Measurements from ENCODE around the gene SPEM2. TPM values are rescaled to one million over a fixed set of nuclear protein-coding genes. Genes with fewer than 3 reads are reported as not detected.

Gene SPEM2
- total RNA-seq, 1 experiment from 2014 or later = not detected

- no peak overlapping the region for H2AFZ ChIP-seq (ENCODE audit: low read length)
- no peak overlapping the region for H3K14ac ChIP-seq (ENCODE audit: insufficient read depth, low read length)
- no peak overlapping the region for H4K91ac ChIP-seq (ENCODE audit: insufficient read length, low read depth, low read length)
- no peak for DNase-seq
- no peak overlapping the region for H3K18ac ChIP-seq (ENCODE audit: insufficient read length, low read depth, low read length)
- H3K4me3 Mint-ChIP-seq = no peak overlapping the region
- H3K9me3 Mint-ChIP-seq = no peaks in the 10 kb centered on the region; a peak in 1 of 5 replicates
- no peak overlapping the region for H2BK15ac ChIP-seq (ENCODE audit: low read depth, low read length)
- no peak overlapping the region for H2AK5ac ChIP-seq (ENCODE audit: insufficient read length, low read length)
- H3K9me3 ChIP-seq (ENCODE audit: control insufficient read depth, low read depth, low read length) = no peaks in the 10 kb centered on the region
- no peak overlapping the region for H3K4ac ChIP-seq (ENCODE audit: low read depth, low read length)
- no peak overlapping the region for H3K56ac ChIP-seq (ENCODE audit: insufficient read length, low read depth, low read length)
- no peaks in the 10 kb centered on the region for H3K36me3 Mint-ChIP-seq (ENCODE audit: insufficient read depth in 1 of 3, low read depth in 3 of 3)
- no peak overlapping the region for H3K9ac ChIP-seq (ENCODE audit: extremely low read depth, insufficient read length, low read length)
- H4K20me1 ChIP-seq (ENCODE audit: control insufficient read depth, insufficient read depth, insufficient read length) = no peaks in the 10 kb centered on the region
- H3K23me2 ChIP-seq (ENCODE audit: insufficient read length, low read depth, low read length, poor library complexity, severe bottlenecking) = peaks cover 9% of the 10 kb centered on the region
- H3K4me1 ChIP-seq (ENCODE audit: insufficient read depth, low read length) = no peaks in the 10 kb centered on the region
- no peak overlapping the region for H3K4me2 ChIP-seq (ENCODE audit: insufficient read depth, insufficient read length, low read length)
- no peaks in the 10 kb centered on the region for H3K79me2 ChIP-seq (ENCODE audit: insufficient read depth, low read length)
- peaks cover 15% of the 10 kb centered on the region for H3K27me3 Mint-ChIP-seq (ENCODE audit: low read depth)
- H3K23ac ChIP-seq (ENCODE audit: insufficient read length, low read depth, low read length) = no peak overlapping the region
- H2BK12ac ChIP-seq (ENCODE audit: insufficient read length, low read depth, low read length) = no peak overlapping the region
- no peak overlapping the region for H3T11ph ChIP-seq (ENCODE audit: low read length)
- no peaks in the 10 kb centered on the region; the same call in 1 of the 2 replicates for H3K27me3 ChIP-seq (ENCODE audit: insufficient read depth, low read length)
- H2BK120ac ChIP-seq (ENCODE audit: low read depth, low read length, poor library complexity, severe bottlenecking) = no peak overlapping the region
- H3K79me1 ChIP-seq (ENCODE audit: insufficient read depth, low read depth, low read length, poor library complexity, severe bottlenecking) = no peaks in the 10 kb centered on the region
- no peak overlapping the region for H4K5ac ChIP-seq (ENCODE audit: insufficient read length, low read depth, low read length)
- no CpG with 5 or more reads among the region's 11 CpGs for WGBS (ENCODE audit: extremely low coverage, insufficient read length, low lambda C conversion rate)
- no peak overlapping the region for H3K27ac Mint-ChIP-seq
- no peak overlapping the region for H3K27ac ChIP-seq (ENCODE audit: insufficient read length, low read depth, low read length)
- no peak overlapping the region for H2BK5ac ChIP-seq (ENCODE audit: insufficient read length, low read length)
- no peak for TF ChIP-seq CTCF (conservative IDR thresholded peaks at IDR 0.05)
- H2BK20ac ChIP-seq (ENCODE audit: low read depth, low read length, poor library complexity, severe bottlenecking) = no peak overlapping the region
- H4K8ac ChIP-seq (replicated peaks; ENCODE audit: insufficient read length, low read depth, low read length) = no peak overlapping the region
- peaks cover 5% of the 10 kb centered on the region in 2 experiments; a peak in 3 of 4 replicates for H3K4me1 Mint-ChIP-seq
Observed at GRCh38 chr17:7432296-7432695, 6.9 kb downstream of the SPEM2 start.
